ENCODE data around the gene STXBP1.

DNA sequence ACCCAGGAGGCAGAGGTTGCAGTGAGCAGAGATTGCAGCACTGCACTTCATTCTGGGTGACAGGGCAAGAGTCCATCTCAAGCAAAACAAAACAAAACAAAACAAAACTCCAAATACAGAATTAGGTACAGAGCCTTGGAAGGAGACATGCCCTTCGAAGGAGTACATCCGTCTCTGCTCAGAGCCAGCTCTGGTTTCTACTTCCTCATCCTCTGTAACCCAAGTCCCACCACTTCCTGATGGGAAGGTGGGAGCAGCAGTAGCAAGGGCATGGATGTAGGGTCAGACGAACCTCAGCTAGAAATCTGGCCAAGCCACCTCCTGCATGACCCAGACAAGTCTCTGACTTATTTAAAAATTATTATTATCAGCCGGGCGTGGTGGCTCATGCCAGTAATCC is 16.5 kb upstream of the STXBP1 start:
- TF ChIP-seq, protein P1, sequence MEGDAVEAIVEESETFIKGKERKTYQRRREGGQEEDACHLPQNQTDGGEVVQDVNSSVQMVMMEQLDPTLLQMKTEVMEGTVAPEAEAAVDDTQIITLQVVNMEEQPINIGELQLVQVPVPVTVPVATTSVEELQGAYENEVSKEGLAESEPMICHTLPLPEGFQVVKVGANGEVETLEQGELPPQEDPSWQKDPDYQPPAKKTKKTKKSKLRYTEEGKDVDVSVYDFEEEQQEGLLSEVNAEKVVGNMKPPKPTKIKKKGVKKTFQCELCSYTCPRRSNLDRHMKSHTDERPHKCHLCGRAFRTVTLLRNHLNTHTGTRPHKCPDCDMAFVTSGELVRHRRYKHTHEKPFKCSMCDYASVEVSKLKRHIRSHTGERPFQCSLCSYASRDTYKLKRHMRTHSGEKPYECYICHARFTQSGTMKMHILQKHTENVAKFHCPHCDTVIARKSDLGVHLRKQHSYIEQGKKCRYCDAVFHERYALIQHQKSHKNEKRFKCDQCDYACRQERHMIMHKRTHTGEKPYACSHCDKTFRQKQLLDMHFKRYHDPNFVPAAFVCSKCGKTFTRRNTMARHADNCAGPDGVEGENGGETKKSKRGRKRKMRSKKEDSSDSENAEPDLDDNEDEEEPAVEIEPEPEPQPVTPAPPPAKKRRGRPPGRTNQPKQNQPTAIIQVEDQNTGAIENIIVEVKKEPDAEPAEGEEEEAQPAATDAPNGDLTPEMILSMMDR (IDR thresholded peaks at IDR 0.05), result no peak
- TF ChIP-seq POLR2A (IDR thresholded peaks at IDR 0.05), result no peak
- no peak for TF ChIP-seq EP300 (IDR thresholded peaks at IDR 0.05)
- TF ChIP-seq POLR2AphosphoS5 (IDR thresholded peaks at IDR 0.05), result no peak

All from stomach (tissue), 4 donors.